Activated naive CD4-positive, alpha-beta T cell treated with anti-CD3 and anti-CD28 coated beads, Interleukin-2, amount 50 U/mL, for 72 hours (primary cell): ENCODE data around the gene CLCNKA. TPM values are rescaled to one million over a fixed set of nuclear protein-coding genes. Genes with fewer than 3 reads are reported as not detected.

Experiments
- ATAC-seq, 2 donors: fragments of 150-1000 bp; cut with Tn5 transposase; 2 replicates each; pipeline ENCODE4 v1.10.0; 2021; ENCODE audit warnings: mild to moderate bottlenecking in 2 of 2, moderate library complexity in 2 of 2
- DNase-seq, 2 donors: peaks; one replicate each; pipeline ENCODE4 v3.0.0; 2021 to 2022; ENCODE audit warnings: low spot score in 2 of 2
- H3K27ac Mint-ChIP-seq, 2 donors: one replicate each; pipeline ENCODE4 v1.8.0; 2022; ENCODE audit warnings: mild to moderate bottlenecking in 2 of 2, mixed read lengths in 2 of 2
- H3K36me3 Mint-ChIP-seq, 2 donors: one replicate each; pipeline ENCODE4 v1.8.0; 2022; ENCODE audit warnings: mixed read lengths in 2 of 2
- H3K9me3 Mint-ChIP-seq, 2 donors: one replicate each; pipeline ENCODE4 v1.8.0; 2022; ENCODE audit warnings: mixed read lengths in 2 of 2
- total RNA-seq, 2 donors: library from RNA; stranded (reverse); gene quantifications; one replicate each; pipeline ENCODE4 v1.2.3, GENCODE V29; 2022

Gene CLCNKA
- total RNA-seq, 2 donors from 2014 or later: 0.37 TPM; not detected in 1

DNA sequence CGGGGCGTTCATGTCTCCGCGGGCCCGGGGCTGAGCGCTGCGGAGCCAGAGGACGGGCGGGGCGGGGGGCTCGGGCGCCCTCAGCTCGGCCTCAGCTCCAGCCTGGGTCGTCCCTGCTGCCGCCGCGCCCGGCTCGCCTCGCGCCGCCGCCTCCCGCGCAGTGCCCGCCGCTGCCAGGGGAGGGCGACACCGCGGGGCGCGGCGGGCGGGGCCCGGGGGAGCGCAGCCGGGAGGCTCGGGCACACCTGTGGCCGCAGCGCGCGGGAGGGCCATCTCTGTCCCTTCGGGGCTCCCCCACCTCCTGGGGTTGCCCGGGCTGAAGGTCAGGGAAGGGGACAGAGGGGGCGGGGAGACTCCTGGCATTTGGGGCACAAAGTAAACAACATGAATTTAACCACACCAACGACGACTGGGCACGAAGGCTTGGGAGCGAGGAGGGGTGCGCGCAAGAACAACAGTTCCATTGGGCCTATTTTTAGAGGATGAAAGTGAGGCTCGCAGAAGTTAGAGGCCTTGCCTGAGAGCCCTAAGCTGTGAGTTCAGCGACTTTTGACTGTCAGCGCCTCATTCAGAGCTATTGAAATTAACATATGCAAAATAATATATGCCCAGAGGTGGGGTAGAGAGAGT, 51.8 kb downstream of the CLCNKA start, which contains the start of gene FAM131C:
TSS of gene FAM131C (minus strand) at position 162 of the 630 bp plus-strand sequence. CDS start 209 bp downstream, outside the sequence.
- H3K36me3 Mint-ChIP-seq: no peaks in the 10 kb centered on the region
- ATAC-seq: peak; percentile 86 to 90
- H3K9me3 Mint-ChIP-seq: no peaks in the 10 kb centered on the region
- H3K27ac Mint-ChIP-seq: no peak within 1 kb of the TSS
- peak; percentile 68 to 70 for DNase-seq

DNA sequence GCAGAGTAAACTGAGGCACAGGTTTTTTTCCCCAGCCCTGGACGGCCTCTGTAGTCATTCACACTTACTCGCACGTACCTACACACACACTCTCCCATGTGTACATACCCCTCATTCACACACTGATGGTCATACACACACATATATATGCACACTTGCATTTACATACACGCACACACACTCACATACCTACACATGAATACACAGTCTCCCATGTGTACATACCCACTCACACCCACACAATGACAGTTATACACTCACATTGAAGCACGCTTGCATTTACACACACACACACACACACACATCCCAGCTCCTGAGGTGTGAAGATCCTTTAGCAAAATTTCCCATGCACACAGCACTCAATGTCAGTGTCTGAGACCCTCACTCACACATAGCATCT, 52.4 kb downstream of the CLCNKA start:
- Mint-ChIP-seq H3K27ac (no peak overlapping the region), H3K9me3 (no peaks in the 10 kb centered on the region), H3K36me3 (no peaks in the 10 kb centered on the region)
- DNase-seq (no peak), ATAC-seq (no peak)

DNA sequence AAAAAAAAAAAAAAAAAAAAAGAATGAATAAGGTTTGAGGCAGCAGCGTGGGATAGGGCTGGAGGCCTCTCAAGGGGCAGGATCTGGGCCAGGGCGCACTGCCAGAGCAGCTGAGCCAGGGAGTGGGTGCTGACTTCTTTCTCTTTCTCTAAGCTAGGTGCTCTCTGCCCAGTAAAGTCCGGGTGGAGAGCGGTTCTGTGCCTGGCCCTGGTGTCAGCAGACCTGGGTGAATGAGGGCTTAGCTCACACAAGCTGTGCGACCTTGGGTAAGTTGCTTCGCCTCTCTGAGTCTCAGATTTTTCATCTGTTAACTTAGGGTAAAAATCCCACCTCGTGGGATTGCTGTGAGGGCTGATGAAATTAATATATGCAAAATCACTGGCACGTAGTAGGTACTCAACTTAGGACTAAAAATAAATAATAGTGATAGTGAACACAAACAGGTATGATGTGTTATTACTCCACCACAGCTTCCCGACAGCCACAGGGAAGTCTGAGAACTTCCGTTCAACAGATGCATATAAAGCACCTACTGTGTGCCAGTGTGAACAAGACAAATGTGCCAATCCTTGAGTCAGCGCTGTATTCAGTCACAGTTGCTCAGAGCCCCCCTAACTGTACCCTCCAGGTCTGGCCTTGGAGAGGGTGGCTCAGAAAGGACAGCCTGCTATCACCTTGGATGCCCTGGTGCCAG, 53.6 kb downstream of the CLCNKA start:
- ATAC-seq (no peak), DNase-seq (no peak)
- no peak overlapping the region for H3K27ac Mint-ChIP-seq
- H3K9me3 Mint-ChIP-seq: no peaks in the 10 kb centered on the region
- no peaks in the 10 kb centered on the region for H3K36me3 Mint-ChIP-seq

DNA sequence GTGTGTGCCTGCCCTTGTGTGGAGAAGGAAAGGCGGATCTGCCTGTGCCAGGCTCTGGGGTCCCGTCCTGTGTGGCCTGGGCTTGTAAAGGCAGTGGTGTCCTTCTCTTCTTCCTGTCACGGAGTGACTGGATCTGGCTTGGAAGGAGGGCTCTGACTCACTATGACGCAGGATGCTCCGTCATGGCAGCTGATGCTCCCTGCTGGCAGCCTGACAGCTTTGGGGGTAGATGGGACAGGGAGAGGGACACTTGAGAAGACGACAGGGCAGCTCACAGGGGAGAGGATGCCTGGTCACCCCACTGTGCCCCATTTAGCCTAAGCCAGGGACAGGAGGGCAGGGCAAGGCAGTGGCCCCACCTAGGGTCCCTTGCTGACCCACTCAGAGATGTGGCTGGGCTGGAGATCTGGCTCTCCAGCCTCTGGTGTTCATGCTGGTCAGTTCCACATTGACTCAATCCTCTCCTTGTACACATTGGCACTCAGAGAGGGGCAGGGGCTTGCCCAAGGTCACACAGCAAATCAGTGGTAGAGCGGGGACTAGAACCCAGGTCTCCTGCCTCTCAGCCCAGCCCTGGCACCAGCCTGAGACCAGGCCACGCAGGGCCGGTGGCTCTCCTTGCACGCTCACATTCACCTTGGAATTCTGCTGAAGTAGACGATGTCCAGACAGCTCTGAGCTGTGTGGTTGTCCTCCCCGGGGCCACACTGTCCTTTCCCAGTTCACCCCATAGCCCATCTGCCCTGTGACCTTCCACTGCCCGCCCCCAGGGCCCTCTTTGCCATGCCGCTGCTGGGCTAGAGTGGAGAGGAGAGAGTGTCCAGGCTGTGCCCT, 54.4 kb downstream of the CLCNKA start:
- Mint-ChIP-seq H3K9me3 (no peaks in the 10 kb centered on the region), H3K36me3 (no peaks in the 10 kb centered on the region), H3K27ac (no peak overlapping the region)
- ATAC-seq: no peak
- DNase-seq: no peak

DNA sequence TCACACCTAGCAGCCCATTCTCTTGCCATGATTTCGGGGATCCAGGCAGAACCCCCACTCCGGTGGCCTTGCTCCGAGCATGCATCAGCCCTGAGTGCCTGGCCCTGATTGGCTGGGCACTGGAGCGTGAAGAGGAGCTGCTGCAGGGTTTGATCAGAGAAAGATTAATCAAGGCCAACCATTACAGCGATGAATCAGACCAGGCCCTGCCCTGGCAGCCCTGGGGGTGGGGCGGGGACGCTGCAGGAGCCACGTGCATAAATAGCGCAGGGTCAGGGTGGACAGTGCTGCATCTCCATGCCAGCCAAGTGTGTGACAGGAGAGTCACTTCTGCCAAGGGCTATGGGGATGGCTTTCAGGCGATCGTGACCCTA, 55.0 kb downstream of the CLCNKA start:
- DNase-seq: no peak
- Mint-ChIP-seq H3K9me3 (no peaks in the 10 kb centered on the region), H3K27ac (peak overlapping the region in 1 of 2 donors; percentile 25), H3K36me3 (no peaks in the 10 kb centered on the region)
- ATAC-seq: no peak

DNA sequence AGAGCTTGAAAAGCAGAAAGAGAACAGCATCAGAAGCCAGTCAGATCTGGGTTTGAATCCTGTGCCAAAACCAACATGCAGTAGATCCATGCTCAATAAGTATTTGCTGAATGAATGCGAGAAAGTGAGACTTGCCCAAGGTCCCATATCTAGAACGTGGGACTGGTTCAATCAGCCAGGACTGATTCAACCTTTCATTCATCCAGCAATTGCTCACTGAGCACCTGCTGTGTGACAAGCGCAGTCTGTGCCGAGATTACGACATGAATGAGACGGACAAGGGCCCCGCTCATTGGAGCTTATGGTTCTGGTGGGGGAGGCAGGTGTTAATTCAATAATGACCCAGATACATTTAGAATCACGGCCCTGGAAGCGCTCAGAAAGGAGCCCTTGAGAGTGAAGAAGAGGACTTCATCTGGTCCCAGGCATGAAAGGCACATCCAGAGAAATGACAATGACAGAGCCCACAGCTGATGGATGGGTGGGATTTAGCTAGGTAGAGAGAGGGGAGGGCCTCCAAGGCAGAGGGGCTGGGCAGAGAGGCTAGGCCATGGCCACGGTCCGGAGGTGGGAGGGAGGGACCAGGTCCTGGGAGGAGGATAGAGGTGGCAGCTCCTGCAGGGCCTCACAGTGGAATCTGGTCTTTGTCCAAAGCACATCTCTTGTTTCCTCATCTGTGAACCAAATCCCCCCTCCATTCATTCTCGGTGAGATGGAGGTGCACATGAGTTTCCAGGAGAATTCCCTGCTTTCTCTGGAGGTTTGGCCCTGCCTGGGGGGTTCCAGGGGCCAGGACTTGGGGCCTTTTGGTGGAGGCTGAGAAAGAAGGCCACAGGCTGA, 55.8 kb downstream of the CLCNKA start:
- no peaks in the 10 kb centered on the region for H3K9me3 Mint-ChIP-seq
- no peak for DNase-seq
- ATAC-seq: no peak
- peak overlapping the region in 1 of 2 donors; percentile 25 for H3K27ac Mint-ChIP-seq
- no peaks in the 10 kb centered on the region for H3K36me3 Mint-ChIP-seq

DNA sequence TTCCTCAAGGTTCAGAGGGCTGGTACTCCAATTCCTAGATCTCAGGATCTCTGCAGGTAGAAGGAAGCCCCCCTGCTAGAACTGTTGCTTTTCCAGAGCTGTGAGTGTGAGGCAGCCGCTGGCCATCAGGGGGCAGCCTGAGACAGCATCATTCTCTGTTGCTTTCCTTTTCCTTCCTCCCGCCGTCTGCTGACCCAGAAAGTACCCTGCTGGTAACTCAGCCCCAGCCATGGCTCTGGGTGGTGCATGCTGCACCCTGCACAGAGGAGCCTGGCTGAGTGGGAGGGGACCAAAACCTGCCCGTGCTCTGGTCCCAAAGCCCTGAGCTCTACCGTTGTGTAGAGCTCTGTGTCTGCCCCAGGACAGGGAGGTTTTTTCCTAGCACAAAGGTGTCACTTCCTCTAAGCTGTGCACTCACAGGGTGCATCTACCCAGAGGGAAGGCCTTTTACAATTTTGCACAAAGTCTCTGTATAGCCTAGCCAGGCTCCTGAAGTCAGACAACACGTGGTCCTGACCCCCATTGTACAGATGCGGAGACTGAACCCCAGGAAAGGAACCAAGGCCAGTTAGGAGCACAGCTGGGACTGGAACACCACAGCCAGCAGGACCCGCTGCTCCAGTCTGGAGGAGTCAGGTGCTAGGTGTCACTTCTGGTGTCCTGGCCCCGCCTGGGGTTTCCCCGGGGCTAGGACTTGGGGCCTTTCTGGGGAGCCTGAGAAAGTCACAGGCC, 57.3 kb downstream of the CLCNKA start:
- Mint-ChIP-seq H3K27ac (peak overlapping the region in 1 of 2 donors; percentile 37), H3K9me3 (no peaks in the 10 kb centered on the region), H3K36me3 (no peaks in the 10 kb centered on the region)
- ATAC-seq (peak; percentile 81 to 84), DNase-seq (peak; percentile 70 to 74)

DNA sequence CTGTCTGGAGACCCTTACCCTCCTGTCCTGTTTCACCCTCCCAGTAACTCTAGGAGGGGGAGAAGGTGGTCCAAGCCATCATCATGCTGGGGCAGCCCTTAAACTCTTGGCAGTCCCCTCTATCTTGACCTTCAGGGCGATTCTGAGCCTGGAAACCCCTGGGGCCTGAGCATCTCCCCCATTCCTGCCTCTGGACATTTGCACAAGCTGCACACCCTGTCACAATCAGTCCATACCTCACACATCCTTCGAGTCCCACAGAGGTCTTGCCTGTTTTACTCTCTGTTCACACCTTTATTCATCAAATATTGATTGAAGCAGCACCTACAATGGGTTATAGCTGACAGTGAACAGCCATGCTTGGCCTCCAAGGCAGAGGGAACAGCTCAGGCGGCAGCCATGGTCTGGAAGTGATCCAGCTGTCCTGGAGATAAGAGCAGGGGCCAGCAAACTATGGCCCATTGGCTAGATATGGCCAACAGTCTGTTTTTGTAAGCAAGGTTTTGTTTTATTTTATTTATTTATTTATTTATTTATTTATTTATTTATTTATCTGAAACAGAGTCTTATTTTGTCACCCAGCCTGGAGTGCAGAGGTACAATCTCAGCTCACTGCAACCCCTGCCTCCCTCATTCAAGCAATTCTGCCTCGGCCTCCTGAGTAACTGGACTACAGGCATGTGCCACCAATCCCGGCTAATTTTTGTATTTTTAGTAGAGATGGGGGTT, 58.8 kb downstream of the CLCNKA start:
- H3K36me3 Mint-ChIP-seq: no peaks in the 10 kb centered on the region
- ATAC-seq (no peak), DNase-seq (no peak)
- H3K27ac Mint-ChIP-seq: no peak overlapping the region
- H3K9me3 Mint-ChIP-seq: no peaks in the 10 kb centered on the region

DNA sequence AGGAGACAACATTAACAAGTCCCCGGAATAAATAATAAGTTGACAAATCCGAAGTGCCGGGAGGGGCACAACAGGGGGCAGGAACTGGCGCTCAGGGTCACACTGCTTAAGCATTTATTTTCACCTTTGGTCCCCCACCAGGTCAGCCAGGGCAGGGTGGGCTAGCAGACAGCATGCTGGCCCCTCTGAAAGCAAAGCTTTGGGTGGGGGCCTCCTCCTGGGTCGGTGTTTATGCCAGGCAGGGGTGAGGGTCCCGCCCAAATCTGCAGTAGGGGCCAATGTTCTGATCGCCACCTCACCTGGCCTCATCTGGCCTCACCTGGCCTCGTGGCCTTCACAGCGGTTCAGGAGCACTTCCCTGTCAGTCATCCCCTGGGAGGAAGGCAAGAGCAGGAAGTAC, 59.8 kb downstream of the CLCNKA start:
- DNase-seq: no peak
- Mint-ChIP-seq H3K27ac (no peak overlapping the region), H3K36me3 (no peaks in the 10 kb centered on the region), H3K9me3 (no peaks in the 10 kb centered on the region)
- no peak for ATAC-seq

DNA sequence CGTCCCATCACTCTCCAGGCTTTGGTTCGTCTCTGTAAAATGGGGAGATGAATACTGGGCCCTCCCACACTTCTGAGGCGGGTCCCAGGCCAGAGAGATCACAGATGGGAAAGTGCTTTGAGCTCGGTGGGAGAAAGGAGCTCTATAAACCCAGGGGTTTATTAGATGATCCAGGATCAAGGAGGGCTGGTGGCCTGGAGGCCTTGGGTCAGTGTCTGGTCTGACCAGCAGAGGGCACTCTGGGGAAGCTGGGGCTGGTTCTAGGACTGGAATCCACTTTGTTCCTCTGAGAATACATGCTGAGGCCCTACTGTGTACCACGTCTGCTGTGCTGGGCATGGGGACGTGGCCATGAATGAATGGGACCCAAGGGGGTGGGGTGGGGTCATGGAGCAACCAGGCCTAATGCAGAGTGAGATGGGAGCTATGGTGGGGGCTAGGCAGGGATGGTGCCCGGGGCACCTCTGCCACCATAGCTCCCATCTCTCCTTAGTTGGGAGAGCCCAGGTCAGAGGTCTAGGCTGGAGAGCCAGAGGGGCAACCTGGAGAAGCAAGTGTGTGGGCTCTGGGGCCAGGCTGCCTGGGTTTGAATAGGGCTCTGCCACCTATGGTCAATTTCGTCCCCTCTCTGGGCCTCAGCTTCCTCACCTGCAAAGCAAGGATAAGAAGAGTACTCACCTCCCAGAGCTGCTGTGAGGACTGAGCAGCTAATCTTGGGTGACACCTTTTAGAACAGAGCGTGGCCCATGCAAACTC, 60.6 kb downstream of the CLCNKA start:
- peak overlapping the region in 1 of 2 donors; percentile 29 for H3K27ac Mint-ChIP-seq
- ATAC-seq (peak; percentile 55 to 58), DNase-seq (peak in 1 of 2 donors; percentile 78)
- H3K9me3 Mint-ChIP-seq: no peaks in the 10 kb centered on the region
- H3K36me3 Mint-ChIP-seq: no peaks in the 10 kb centered on the region

DNA sequence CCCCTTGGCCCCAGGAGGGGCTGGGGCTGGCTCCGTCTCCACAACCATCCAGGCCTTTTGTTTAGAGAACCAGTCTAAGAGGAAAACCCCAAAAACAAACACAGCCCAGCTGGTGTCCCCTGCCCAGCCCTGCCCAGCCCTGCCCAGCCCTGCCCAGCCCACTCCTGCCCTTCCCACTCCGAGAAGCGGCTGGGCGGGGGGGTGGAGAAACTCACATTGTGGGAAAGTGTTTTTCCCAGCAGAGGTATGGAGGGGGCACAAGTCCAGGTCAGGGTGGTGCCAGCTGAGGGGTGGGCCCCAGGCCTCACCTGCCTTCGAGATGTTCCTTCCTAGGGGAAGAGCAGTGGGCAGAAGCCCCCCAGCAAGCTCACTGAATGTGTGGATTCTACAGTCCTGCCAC, 61.6 kb downstream of the CLCNKA start:
- ATAC-seq: no peak
- H3K27ac Mint-ChIP-seq: no peak overlapping the region
- H3K9me3 Mint-ChIP-seq: no peaks in the 10 kb centered on the region

More for the DNA sequence above, 61.6 kb downstream of the CLCNKA start:
- no peaks in the 10 kb centered on the region for H3K36me3 Mint-ChIP-seq
- no peak for DNase-seq

Other genes starting within 250 kb of the CLCNKA start
- gene UQCRHL, start 214.4 kb upstream of the CLCNKA start, total RNA-seq: 1 to 10 TPM; 2.2 to 2.5 TPM
- 10 to 100 TPM; 52.1 to 63.4 TPM for gene SPEN, start 174.3 kb upstream of the CLCNKA start, total RNA-seq
- gene ZBTB17, start 45.9 kb upstream of the CLCNKA start, total RNA-seq: 10 to 100 TPM; 44.7 to 54.9 TPM
- not detected for gene SRARP, start 17.8 kb upstream of the CLCNKA start, total RNA-seq
- gene HSPB7, start 4.0 kb upstream of the CLCNKA start, total RNA-seq: not detected
- gene CLCNKB, start 21.7 kb downstream of the CLCNKA start, total RNA-seq: not detected
- 1 to 10 TPM in 1 of 2 donors, not detected in 1; 1.2 TPM for gene FAM131C, start 51.6 kb downstream of the CLCNKA start, total RNA-seq
- under 1 TPM; 0.07 to 0.16 TPM for gene EPHA2, start 134.0 kb downstream of the CLCNKA start, total RNA-seq
- gene ARHGEF19, start 190.6 kb downstream of the CLCNKA start, total RNA-seq: 10 to 100 TPM in 1 of 2 donors, 1 to 10 TPM in 1; 8.4 to 10.1 TPM
- 1 to 10 TPM; 3.0 to 4.2 TPM for gene CPLANE2, start 215.1 kb downstream of the CLCNKA start, total RNA-seq